ENCODE results near the gene ENC1.

GRCh38 chr5:74643111-74643562, 2.6 kb upstream of the ENC1 start:
- no peak for TF ChIP-seq POLR2A (IDR thresholded peaks at IDR 0.05; ENCODE audit: low read depth, low read length)
- TF ChIP-seq, protein P1, sequence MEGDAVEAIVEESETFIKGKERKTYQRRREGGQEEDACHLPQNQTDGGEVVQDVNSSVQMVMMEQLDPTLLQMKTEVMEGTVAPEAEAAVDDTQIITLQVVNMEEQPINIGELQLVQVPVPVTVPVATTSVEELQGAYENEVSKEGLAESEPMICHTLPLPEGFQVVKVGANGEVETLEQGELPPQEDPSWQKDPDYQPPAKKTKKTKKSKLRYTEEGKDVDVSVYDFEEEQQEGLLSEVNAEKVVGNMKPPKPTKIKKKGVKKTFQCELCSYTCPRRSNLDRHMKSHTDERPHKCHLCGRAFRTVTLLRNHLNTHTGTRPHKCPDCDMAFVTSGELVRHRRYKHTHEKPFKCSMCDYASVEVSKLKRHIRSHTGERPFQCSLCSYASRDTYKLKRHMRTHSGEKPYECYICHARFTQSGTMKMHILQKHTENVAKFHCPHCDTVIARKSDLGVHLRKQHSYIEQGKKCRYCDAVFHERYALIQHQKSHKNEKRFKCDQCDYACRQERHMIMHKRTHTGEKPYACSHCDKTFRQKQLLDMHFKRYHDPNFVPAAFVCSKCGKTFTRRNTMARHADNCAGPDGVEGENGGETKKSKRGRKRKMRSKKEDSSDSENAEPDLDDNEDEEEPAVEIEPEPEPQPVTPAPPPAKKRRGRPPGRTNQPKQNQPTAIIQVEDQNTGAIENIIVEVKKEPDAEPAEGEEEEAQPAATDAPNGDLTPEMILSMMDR (conservative IDR thresholded peaks at IDR 0.05; ENCODE audit: low read depth, low read length): no peak
- TF ChIP-seq MXI1 (IDR thresholded peaks at IDR 0.05; ENCODE audit: borderline replicate concordance, low read depth, low read length): no peak
- peak; percentile 88 for TF ChIP-seq FOS (IDR thresholded peaks at IDR 0.05; ENCODE audit: low read depth, low read length)
- no peak for TF ChIP-seq RAD21 (IDR thresholded peaks at IDR 0.05; ENCODE audit: low read length)
- no peak for TF ChIP-seq RFX5 (IDR thresholded peaks at IDR 0.05; ENCODE audit: low read depth, low read length)
- peak; percentile 99 for TF ChIP-seq CEBPB (IDR thresholded peaks at IDR 0.05; ENCODE audit: low read depth, low read length)
- no peak; the same call in 1 of the 2 replicates for TF ChIP-seq MAZ (IDR thresholded peaks at IDR 0.05; ENCODE audit: borderline replicate concordance, low read depth, low read length)
- TF ChIP-seq RCOR1 (IDR thresholded peaks at IDR 0.05; ENCODE audit: insufficient replicate concordance, low read length): no peak
- 0 out of 2 replicates have a peak, but pooled peaks have one; percentile 17 for TF ChIP-seq SMC3 (IDR thresholded peaks at IDR 0.05; ENCODE audit: low read depth, low read length)
- TF ChIP-seq BHLHE40 (IDR thresholded peaks at IDR 0.05; ENCODE audit: low read depth, low read length): peak; percentile 36; the same call in 1 of the 2 replicates
- TF ChIP-seq, protein P2, sequence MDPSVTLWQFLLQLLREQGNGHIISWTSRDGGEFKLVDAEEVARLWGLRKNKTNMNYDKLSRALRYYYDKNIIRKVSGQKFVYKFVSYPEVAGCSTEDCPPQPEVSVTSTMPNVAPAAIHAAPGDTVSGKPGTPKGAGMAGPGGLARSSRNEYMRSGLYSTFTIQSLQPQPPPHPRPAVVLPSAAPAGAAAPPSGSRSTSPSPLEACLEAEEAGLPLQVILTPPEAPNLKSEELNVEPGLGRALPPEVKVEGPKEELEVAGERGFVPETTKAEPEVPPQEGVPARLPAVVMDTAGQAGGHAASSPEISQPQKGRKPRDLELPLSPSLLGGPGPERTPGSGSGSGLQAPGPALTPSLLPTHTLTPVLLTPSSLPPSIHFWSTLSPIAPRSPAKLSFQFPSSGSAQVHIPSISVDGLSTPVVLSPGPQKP (IDR thresholded peaks at IDR 0.05; ENCODE audit: borderline replicate concordance, low read depth, low read length): no peak
- TF ChIP-seq USF2 (IDR thresholded peaks at IDR 0.05; ENCODE audit: low read depth, low read length): no peak

All from IMR-90 (cell line).